Body of pancreas (tissue), 4 donors: ENCODE data around the gene CDH16.

Experiments used
- POLR2A ChIP-seq, 3 donors: fragments of 450-650 bp; IDR thresholded peaks; one replicate each; pipeline ENCODE4 v1.6.1; 2016; ENCODE audit warnings: antibody characterized with exemption in 3 of 3, mild to moderate bottlenecking in 2 of 3
- TF ChIP-seq, protein P1 (sequence below), 7 experiments: fragments of 450-650 bp in 4 of 7; fragments of 200-600 bp in 3 of 7; sonication (generic) in 3 of 7; IDR thresholded peaks; one replicate each; pipeline ENCODE4 v1.5.1; 2016 to 2019; ENCODE audit warnings: antibody characterized with exemption in 7 of 7

- TF ChIP-seq, protein P1, sequence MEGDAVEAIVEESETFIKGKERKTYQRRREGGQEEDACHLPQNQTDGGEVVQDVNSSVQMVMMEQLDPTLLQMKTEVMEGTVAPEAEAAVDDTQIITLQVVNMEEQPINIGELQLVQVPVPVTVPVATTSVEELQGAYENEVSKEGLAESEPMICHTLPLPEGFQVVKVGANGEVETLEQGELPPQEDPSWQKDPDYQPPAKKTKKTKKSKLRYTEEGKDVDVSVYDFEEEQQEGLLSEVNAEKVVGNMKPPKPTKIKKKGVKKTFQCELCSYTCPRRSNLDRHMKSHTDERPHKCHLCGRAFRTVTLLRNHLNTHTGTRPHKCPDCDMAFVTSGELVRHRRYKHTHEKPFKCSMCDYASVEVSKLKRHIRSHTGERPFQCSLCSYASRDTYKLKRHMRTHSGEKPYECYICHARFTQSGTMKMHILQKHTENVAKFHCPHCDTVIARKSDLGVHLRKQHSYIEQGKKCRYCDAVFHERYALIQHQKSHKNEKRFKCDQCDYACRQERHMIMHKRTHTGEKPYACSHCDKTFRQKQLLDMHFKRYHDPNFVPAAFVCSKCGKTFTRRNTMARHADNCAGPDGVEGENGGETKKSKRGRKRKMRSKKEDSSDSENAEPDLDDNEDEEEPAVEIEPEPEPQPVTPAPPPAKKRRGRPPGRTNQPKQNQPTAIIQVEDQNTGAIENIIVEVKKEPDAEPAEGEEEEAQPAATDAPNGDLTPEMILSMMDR (IDR thresholded peaks at IDR 0.05): no peak
- no peak for TF ChIP-seq POLR2A (IDR thresholded peaks at IDR 0.05)
These were observed 17.8 kb downstream of the CDH16 start for GRCh38 chr16:66900721-66901441.
